GM04503 (cell line): ENCODE results near the gene LRMDA.
A peak's percentile ranks its signal among the peaks of the same experiment; 100 is the strongest.
"Not testable (repeated sequence)": the region's sequence is repeated elsewhere in the genome, so short reads cannot be mapped to it uniquely, and the experiment has no call there.

ENCODE experiments used
- DNase-seq: peaks from one replicate; pipeline ENCODE4 v3.0.0-alpha.2; 2012; ENCODE audit warnings: low read depth

LRMDA gene

DNA sequence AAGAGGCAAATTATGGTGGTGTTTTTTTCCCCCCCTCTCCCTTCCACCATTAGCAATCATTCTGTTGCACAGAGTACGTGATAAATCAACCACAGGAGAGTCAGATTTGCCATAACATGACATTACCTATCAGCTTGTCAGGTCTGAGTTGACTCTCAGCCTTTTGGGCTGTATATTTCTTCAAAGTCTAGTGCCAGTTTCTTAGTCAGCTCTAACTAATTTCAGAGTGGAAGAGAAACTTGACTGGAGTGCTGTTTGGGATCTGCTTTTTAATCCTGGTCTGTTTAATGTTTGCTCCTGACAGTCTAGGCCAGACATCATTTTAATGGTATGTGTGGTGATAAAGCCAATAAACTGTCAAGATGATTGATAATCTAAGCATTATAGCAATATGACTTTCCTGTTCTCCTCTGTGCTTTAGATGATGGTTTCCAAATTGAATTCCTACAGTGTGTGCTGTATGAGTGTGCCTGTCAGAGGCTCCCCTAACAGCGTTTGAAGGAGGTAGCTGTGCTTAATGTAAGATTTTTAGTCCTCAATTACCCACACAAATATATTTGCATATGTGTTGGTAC lies 76.9 kb downstream of the LRMDA start:
- DNase-seq: peak; percentile 56

- no peak for DNase-seq
Measured at GRCh38 chr10:75508814-75509306, 77.4 kb downstream of the LRMDA start.

DNA sequence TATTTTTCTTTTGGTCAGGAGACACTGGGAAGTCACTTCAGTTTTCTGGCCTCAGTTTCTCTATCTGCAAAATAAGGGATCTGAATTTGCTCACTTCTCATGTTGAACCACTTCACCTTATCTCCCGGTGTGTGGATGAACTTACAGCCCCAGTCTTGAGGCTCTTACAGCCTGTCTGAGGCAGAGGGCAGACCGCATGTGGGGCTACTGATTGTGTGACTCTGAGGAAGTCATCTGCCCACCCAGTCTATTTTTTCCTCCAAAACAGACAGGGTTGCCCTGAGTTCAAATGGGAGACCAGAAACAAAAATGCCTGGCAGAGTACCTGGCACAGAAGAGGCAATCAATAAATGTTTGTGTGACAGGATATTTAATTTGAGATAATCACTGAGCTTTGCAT lies 78.3 kb downstream of the LRMDA start:
- no peak for DNase-seq

DNA sequence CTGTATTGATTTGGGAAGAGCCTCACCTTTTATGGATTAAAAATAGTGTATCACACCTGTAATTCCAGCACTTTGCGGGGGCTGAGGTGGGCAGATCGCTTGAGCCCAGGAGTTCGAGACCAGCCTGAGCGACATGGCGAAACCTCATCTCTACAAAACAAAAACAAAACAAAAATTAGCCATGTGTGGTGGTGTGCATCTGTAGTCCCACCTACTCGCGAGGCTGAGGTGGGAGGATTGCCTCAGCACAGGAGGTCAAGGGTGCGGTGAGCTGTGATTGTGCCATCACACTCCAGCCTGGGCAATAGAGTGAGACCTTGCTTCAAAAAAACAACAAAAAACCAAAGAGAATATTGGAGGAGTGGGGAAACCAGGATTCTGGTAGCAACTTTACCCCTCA lies 79.6 kb downstream of the LRMDA start:
- no peak for DNase-seq

- no peak for DNase-seq
Measured at GRCh38 chr10:75512203-75512933, 80.9 kb downstream of the LRMDA start.

- DNase-seq: no peak
Measured at GRCh38 chr10:75513292-75513885, 82.0 kb downstream of the LRMDA start.

DNA sequence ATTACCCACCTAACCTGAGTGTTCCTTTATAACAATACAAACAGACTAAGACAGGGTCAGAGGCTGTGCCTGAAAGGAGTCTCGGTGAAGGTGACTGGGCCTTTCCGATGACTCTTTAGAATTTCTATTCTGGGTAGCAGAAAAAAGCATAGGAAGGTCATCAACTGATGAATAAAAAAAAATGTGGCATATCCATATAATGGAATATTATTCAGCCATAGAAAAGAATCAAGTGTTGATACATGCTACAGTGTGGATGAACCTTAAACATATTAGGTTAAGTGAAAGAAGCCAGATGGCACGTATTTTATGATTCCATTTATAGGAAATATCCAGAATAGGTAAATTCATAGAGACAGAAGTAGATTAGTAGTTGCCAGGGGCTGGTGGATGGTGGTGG lies 83.4 kb downstream of the LRMDA start:
- DNase-seq: no peak

GRCh38 chr10:75516154-75516553 lies 84.7 kb downstream of the LRMDA start:
- not testable (repeated sequence) for DNase-seq

DNA sequence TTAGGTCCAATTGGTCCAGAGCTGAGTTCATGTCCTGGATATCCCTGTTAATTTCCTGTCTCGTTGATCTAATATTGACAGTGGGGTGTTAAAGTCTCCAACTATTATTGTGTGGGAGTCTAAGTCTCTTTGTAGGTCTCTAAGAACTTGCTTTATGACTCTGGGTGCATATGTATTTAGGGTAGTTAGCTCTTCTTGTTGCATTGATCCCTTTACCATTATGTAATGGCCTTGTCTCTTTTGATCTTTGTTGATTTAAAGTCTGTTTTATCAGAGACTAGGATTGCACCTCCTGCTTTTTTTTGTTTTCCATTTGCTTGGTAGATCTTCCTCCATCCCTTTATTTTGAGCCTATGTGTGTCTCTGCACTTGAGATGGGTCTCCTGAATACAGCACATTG lies 87.8 kb downstream of the LRMDA start:
- not testable (repeated sequence) for DNase-seq

DNA sequence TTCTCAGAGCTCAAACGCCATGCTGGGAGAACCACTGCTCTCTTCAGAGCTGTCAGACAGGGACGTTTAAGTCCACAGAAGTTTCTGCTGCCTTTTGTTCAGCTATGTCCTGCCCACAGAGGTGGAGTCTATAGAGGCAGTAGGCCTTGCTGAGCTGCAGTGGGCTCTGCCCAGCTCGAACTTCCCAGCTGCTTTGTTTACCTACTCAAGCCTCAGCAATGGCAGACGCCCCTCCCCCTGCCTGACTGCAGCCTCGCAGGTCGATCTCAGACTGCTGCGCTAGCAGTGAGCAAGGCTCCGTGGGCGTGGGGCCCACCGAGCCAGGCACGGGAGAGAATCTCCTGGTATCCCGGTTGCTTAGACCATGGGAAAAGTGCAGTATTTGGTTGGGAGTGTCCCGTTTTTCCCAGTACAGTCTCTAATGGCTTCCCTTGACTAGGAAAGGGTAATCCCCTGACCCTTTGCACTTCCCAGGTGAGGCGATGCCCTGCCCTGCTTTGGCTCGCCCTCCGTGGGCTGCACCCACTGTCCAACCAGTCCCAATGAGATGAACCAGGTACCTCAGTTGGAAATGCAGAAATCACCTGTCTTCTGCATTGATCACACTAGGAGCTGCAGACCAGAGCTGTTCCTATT lies 89.9 kb downstream of the LRMDA start:
- not testable (repeated sequence) for DNase-seq

GRCh38 chr10:75525067-75525466 lies 93.6 kb downstream of the LRMDA start:
- no peak for DNase-seq

DNA sequence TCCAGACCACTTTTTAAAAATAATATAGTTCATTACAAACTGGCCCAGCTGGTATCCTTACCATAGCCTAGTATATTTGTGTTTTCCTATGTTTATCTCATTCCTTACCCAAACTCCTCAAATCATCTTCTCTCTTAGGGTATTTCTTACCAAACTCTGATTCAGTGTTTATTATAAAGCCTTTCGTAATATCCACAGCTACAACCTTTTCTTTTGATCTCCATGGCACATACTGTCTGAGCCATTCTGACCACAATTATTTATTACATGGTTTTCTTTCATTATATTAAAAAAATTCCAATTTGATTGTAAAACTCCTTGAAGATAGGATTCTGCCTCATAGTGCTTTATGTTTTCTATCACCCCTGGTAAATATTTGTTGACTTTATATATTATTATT lies 94.2 kb downstream of the LRMDA start:
- DNase-seq: no peak

DNA sequence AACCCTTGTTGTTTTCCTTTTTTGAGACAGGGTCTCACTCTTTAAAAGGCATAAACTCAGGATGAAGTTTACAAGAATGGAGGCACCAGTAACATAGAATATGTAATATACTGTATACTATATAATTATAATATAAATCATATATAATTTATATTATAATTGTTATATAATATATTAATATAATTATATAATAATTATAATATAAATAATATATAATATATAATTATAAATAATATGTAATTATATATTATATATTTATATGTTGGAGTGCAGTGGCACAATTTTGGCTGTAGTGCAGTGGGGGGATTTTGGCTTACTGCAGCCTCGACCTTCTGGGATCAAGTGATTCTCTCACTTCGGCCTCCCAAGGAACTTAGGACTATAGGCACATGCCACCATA lies 96.1 kb downstream of the LRMDA start:
- DNase-seq: no peak

- no peak for DNase-seq
Measured at GRCh38 chr10:75528392-75528791, 97.0 kb downstream of the LRMDA start.

- no peak for DNase-seq
Measured at GRCh38 chr10:75530299-75530698, 98.9 kb downstream of the LRMDA start.

DNA sequence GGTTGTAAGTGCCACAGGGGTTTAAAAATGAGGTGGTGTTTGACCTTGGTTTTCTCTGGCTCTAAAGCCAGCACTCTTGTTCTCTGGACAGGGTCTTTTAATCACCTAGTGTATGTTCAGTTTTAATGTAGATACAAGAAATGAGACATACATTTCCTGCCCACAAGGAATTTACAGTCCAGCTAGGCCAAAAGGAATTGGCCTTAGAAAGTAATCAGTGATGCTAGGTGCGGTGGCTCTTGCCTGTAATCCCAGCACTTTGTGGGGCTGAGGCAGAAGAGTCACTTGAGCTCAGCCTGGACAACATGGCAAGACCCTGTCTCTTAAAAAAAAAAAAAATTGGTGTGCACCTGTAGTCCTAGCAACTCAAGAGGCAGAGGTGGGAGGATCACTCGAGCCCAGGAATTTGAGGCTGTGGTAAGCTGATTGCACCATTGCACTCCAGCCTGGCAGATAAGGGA lies 100.2 kb downstream of the LRMDA start:
- no peak for DNase-seq

GRCh38 chr10:75532253-75532924 lies 101.0 kb downstream of the LRMDA start:
- DNase-seq: no peak

- no peak for DNase-seq
Measured at GRCh38 chr10:75538144-75538543, 106.7 kb downstream of the LRMDA start.

DNA sequence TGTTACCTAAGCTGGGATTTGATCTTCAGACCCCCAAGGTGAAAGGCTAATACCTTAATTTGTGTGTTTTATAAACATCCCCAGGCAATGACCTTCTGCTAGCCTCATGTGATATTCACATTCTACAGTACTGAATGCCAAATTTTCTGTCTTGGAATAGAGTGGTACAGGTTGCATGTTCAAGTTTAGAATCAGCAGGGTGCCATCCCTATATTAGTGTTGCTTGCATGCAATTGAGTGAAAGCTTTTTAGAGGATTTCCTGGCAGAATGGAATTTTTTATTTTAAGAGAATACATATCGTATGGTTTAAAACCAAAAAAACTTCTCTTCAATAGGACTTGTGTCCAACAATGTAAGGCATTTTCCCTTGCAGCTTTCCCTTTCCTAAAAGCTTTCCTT lies 107.3 kb downstream of the LRMDA start:
- DNase-seq: no peak

GRCh38 chr10:75540357-75540966 lies 109.0 kb downstream of the LRMDA start:
- DNase-seq: no peak

- DNase-seq: no peak
Measured at GRCh38 chr10:75540981-75541380, 109.6 kb downstream of the LRMDA start.

GRCh38 chr10:75541411-75541810 lies 110.0 kb downstream of the LRMDA start:
- DNase-seq: no peak
